ENCODE results near the gene GREM1.

The GREM1 gene

DNA sequence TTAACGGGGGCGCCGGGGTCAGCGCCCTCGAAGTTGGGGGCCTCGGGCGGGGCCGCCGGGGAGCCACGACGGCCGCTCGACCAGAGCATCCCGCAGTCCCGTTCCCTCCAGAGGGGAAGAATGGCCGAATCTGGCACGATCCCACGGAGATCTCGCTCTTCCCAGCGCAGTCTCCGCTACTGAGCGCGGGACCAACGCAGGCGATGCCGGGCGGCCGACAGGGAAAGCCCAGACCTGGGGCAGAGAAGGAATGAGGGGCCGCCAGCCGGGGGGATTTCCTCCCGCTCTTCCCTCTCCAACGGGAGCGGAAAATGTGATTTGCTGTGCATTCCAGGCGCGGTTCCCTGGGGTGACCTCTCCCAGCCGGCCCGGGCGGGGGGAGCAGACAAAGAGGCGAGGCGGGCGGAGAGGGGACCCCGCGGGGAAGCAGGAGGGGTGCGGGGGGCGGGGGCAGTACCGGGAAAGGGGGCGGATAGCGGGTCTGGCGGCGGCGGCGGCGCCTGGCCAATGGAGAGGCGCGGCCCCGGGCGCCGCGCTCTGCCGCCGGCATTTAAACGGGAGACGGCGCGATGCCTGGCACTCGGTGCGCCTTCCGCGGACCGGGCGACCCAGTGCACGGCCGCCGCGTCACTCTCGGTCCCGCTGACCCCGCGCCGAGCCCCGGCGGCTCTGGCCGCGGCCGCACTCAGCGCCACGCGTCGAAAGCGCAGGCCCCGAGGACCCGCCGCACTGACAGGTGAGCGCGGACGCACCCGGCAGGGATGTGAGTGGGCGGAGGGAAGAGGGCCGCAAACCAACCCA is at the start of gene GREM1:
Gene GREM1 (plus strand): TSS at position 579 of the 801 bp plus-strand sequence. CDS start 12,687 bp downstream, outside the sequence.
- no peak for DNase-seq

DNA sequence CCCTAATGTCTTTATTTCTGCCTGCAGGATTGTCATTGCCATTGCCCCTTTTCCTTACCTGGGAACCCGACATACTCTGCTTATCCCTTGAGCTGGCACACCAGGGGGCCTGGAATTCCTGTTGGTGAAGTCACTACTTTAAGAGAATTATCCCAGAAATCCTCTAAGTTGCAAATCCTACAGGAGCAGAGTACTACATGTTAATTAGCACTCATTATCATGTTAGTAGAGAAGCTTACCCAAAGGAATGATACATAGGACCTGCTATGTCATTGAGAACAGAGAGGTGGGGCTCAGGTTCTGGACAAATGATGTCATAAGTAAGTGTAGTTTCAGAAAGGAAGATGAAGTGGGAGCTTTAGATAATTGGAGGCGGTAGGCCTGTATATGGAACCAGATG is 48.9 kb upstream of the GREM1 start:
- DNase-seq: no peak

- DNase-seq: no peak
Measured at GRCh38 chr15:32669896-32670611, 47.8 kb upstream of the GREM1 start.

DNA sequence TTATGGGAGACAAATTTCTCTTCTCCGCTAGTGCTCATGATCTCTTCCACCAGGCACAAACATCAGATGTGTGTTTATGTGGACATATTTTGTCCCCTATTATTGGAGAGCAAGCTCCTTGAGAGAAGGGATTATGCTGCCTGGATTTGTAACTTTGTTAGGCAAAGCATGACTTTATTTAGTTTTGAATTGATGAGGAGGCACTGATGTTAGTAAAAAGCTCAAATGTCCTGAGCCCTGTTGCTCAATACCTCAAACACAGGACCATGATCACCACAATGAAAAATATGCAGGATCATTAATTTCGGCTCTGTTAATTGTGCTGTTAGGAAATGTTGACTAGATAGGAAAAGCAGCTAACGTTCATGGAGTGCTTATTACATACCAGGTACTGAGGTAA is 47.2 kb upstream of the GREM1 start:
- no peak for DNase-seq

GRCh38 chr15:32671339-32672325 is 46.2 kb upstream of the GREM1 start:
- DNase-seq: no peak

GRCh38 chr15:32674681-32675080 is 43.1 kb upstream of the GREM1 start:
- no peak for DNase-seq

DNA sequence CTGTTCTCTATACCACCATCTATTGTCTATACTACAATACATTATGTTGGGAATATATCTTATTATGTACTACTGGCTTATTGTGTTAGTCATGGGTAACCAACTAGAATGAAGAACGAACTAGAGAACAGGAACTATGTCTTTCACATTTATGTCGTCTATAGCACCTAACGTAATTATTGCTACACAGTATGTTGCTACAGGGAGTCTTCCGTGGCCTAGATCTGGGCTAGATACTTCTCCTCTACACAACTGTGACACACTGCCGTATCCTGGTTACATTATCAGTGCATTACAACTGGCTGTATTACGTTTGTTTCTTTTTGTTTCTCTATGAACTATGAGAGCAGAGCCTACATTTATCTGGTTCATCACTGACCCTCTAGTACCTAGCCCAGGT is 42.3 kb upstream of the GREM1 start:
- no peak for DNase-seq

DNA sequence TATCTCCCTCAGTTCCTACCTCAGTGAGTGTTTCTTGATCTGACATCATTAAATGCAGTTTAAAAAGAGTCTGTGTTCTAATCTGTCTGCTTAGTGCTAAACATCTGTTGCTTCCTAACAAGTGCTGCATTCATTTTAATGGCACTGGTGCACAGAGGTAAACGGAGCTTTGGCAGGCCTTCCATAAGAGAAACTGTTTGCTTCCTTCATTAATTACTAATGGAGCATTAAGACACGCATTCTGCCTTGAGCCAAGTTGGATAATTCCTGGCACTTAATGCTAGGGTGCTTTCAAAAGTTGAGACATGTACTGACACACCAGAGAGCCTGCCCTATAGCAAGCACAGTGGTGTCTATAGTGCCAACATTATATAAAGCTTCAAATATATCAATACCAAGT is 41.6 kb upstream of the GREM1 start:
- DNase-seq: no peak

- DNase-seq: no peak
Measured at GRCh38 chr15:32677238-32677750, 40.5 kb upstream of the GREM1 start.

DNA sequence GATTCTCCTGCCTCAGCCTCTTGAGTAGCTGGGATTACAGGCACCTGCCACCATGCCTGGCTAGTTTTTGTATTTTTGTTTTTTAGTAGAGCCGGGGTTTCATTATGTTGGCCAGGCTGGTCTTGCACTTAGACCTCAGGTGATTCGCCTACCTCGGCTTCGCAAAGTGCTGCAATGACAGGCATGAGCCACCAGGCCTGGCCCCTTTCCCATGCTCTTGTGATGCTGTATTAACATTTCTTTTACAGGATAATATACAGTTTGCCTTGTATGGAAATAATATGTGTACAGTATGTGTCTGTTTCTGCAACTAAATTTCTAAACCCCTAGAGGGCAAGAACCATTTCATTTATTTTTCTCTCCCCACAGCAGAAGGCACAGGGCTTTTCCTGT is 38.5 kb upstream of the GREM1 start:
- DNase-seq: no peak

GRCh38 chr15:32682569-32682968 is 35.2 kb upstream of the GREM1 start:
- no peak for DNase-seq

GRCh38 chr15:32682977-32683630 is 34.7 kb upstream of the GREM1 start:
- DNase-seq: no peak

GRCh38 chr15:32683906-32684584 is 33.8 kb upstream of the GREM1 start:
- DNase-seq: no peak

DNA sequence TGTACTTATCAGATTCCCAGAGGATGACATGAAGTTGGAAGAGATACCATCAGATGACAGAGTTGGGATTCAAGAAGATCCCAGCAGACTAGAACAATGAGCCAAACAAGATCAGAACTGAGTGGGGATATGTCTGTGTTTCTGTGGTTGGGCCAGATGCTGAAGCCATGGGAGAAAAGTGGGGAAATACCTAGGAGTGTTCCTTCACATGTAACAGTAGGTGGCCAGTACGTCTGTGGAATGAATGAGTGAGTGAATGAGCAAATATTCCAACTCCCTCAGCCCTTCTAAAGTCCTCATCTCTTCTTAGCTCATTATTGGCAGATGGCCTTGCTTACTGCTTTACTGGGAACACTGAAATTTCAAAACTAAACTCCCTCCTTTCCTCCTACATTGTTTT is 32.2 kb upstream of the GREM1 start:
- DNase-seq: no peak

- DNase-seq: no peak
Measured at GRCh38 chr15:32687556-32687955, 30.2 kb upstream of the GREM1 start.

GRCh38 chr15:32688151-32688639 is 29.6 kb upstream of the GREM1 start:
- DNase-seq: no peak

DNA sequence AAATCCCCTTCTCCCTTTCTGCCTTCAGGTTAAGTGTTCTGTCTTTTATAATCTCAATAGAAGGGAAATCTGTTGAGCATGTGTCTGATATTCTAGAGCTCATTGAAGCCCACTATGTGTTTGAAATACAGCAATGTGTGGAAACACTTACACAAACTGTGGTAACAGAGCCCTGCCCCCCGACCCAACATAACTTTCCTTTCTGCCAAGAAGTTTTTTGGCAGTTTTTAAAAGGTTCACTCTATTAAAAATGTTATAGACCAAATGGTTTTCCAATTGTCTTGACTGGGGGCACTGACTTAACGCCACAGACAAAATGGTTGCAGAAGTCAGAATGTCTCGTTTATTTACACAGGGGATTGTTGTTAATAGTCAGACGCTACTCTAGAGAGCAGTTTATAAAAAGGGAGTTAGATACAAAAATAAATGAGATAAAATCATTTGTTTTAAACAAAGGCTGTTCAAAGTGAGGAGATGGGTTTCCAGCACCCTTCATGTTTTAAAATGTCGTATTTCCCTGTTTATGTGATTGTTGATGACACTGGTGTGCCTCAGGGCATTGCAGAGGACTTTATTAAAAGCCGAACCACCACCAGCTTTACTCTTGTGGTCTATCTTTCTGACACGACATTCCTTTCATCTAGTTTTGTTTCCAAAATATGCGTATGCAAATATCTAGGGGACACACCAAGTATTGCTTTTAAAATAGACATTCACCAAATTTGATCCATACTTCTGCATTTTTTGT is 26.7 kb upstream of the GREM1 start:
- no peak for DNase-seq

DNA sequence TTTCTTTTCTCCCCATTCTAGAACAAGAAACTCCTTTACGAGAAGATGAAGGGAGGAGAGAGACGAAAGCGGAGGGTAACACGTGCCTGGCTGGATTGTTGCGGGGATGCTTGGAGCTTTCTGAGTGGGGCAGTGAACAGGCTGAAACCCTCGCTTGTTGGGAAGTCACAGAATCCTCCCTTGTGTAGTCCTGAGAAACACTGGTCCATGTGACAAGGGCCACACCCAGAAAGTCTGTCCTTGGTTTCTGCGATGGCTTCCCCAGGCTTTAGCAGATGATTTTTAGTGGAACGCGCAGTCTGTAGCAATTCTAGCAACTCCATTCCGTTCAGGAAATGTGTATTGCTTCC is 26.1 kb upstream of the GREM1 start:
- DNase-seq: no peak

- DNase-seq: no peak
Measured at GRCh38 chr15:32692286-32692685, 25.5 kb upstream of the GREM1 start.

DNA sequence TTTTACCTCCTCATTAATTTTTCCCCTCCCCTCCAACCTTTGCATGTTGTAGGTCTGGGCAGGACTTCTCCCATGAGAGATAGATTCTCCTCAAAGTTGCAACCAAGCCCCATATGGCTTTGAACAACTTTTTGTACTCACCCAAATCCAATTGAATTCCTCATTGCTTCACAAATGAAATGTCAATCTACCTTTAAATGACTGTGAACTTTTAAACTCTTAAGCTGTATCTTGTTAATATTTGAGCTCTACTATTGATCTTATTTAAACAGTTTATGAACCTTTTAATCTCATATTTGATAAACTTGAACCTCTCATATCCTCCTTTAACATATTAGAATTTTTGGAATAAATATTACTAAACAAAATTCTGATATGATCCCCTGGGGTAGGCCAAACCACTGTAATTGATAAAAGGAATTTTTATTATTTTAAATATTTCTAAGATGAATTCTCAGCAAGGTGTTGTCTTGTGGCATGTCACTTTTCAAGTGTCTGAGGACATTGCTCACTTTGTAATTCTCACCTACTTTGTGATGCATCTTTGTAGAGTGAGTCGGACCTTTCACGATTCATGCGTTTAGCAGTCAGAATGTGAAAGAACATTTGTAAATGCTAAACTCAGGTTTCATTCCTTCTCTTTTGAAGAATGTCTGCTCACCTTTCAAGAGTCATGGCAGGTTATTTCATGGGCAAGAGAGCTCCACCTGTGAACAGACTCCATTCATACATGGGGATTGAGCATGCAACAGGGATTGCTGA is 23.4 kb upstream of the GREM1 start:
- no peak for DNase-seq
